ENCODE data around the gene ADAMTSL2. TPM values are rescaled to one million over a fixed set of nuclear protein-coding genes. Genes with fewer than 3 reads are reported as not detected.

ADAMTSL2 gene
- total and polyA plus RNA-seq, 12 donors, result 1.00 to 138 (median 56.8) TPM

DNA sequence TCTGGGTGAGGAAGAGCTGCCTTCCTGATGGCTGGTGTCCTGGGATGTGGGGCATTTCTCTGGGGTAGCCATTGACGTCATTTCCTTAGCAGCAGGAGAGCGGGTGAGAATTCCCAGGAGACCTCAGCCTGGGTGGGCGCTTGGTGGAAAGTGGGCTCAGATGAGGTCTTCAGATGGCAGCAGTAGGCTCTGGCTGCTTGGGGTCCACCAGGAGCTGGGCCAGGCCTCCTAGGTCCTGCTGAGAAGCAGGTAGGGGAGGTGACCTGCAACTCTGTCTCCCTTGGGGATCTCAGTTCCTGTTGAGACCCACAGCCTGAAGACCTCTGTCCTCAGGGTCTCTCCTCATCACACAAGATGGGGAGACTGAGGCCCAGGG, 43.2 kb downstream of the ADAMTSL2 start:
- intact Hi-C loops (cut with DNase I), result loop anchor here in 1 of 2 donors (10.0 kb wide), 1 partner anchor 137 kb away; no protein-coding TSS in a partner anchor

DNA sequence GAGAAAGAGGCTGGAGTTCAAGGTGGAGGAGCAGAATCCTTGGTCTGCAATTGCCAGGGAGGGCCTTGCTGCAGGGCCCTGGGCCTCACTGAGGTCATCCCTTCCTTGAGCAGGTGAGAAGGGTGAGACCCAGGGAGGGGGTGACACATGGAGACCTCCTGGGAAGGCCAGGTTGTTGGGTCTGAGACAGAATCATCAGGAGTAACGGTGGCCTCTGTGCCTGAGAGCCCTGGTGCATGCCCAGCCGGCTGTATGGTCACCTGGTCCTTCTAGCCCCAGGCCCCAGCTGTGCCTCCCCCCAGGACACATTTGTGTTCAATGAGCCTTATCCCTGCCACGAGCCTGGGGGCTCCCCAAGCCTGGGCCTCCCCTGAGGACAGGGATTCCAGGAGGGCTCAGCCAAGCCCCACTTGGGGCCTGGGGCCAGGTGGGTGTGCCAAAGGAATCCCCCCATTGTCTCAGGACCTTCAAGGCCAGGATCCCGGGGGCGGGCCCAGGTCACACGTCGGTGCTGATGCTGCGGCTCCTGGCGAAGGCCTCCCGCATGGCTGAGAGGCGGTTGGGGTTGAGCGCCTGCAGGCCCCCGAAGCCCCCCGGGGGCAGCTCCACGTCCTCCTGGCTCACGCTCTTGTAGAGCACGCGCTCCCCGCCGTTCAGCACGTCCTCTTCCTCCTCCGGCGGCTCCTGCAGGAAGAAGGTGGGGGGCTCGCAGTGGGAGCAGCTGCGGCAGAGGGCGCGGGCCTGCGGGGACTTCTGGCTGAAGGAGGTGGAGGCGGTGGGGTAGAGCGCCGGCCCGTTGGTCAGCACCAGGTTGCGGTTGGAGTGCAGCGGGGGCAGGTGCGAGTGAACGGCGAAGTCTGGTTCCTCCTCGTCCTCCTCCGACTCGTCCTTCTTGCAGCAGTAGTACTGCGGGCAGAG, 44.3 kb downstream of the ADAMTSL2 start:
- no peaks in the 10 kb centered on the region for H3K36me3 ChIP-seq (replicated peaks in 1 of 2)
- WGBS, 4 donors, result 46 to 76% (median 57%) methylated on average over 27 to 41 of the region's 41 CpGs
- no peaks in the 10 kb centered on the region for H3K27me3 ChIP-seq
- H3K27ac ChIP-seq, result peak overlapping the region in 2 of 5 donors; percentile 8 to 75
- H3K4me1 ChIP-seq (replicated peaks in 1 of 2), result no peaks in the 10 kb centered on the region
- no peak for TF ChIP-seq POLR2A (IDR thresholded peaks at IDR 0.05)
- TF ChIP-seq, protein P1, sequence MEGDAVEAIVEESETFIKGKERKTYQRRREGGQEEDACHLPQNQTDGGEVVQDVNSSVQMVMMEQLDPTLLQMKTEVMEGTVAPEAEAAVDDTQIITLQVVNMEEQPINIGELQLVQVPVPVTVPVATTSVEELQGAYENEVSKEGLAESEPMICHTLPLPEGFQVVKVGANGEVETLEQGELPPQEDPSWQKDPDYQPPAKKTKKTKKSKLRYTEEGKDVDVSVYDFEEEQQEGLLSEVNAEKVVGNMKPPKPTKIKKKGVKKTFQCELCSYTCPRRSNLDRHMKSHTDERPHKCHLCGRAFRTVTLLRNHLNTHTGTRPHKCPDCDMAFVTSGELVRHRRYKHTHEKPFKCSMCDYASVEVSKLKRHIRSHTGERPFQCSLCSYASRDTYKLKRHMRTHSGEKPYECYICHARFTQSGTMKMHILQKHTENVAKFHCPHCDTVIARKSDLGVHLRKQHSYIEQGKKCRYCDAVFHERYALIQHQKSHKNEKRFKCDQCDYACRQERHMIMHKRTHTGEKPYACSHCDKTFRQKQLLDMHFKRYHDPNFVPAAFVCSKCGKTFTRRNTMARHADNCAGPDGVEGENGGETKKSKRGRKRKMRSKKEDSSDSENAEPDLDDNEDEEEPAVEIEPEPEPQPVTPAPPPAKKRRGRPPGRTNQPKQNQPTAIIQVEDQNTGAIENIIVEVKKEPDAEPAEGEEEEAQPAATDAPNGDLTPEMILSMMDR (IDR thresholded peaks at IDR 0.05), result no peak
- DNase-seq, result no peak
- no peaks in the 10 kb centered on the region for H3K9me3 ChIP-seq (replicated peaks in 1 of 3)
- H3K4me3 ChIP-seq, result no peak overlapping the region
- intact Hi-C loops (cut with DNase I), result loop anchor here in 1 of 2 donors (10.0 kb wide), 1 partner anchor 136 kb away; no protein-coding TSS in a partner anchor

More for the DNA sequence above, 43.2 kb downstream of the ADAMTSL2 start:
- DNase-seq, result no peak
- H3K4me3 ChIP-seq, result no peak overlapping the region
- H3K27ac ChIP-seq, result peak overlapping the region in 2 of 5 donors; percentile 59 to 75
- no peaks in the 10 kb centered on the region for H3K4me1 ChIP-seq (replicated peaks in 1 of 2)
- no peaks in the 10 kb centered on the region for H3K9me3 ChIP-seq (replicated peaks in 1 of 3)
- no peaks in the 10 kb centered on the region for H3K27me3 ChIP-seq
- WGBS, 4 donors, result 69 to 85% (median 75%) methylated on average over 3 of the region's 3 CpGs
- no peaks in the 10 kb centered on the region for H3K36me3 ChIP-seq (replicated peaks in 1 of 2)
- TF ChIP-seq, protein P1 (IDR thresholded peaks at IDR 0.05), result no peak
- no peak for TF ChIP-seq POLR2A (IDR thresholded peaks at IDR 0.05)

DNA sequence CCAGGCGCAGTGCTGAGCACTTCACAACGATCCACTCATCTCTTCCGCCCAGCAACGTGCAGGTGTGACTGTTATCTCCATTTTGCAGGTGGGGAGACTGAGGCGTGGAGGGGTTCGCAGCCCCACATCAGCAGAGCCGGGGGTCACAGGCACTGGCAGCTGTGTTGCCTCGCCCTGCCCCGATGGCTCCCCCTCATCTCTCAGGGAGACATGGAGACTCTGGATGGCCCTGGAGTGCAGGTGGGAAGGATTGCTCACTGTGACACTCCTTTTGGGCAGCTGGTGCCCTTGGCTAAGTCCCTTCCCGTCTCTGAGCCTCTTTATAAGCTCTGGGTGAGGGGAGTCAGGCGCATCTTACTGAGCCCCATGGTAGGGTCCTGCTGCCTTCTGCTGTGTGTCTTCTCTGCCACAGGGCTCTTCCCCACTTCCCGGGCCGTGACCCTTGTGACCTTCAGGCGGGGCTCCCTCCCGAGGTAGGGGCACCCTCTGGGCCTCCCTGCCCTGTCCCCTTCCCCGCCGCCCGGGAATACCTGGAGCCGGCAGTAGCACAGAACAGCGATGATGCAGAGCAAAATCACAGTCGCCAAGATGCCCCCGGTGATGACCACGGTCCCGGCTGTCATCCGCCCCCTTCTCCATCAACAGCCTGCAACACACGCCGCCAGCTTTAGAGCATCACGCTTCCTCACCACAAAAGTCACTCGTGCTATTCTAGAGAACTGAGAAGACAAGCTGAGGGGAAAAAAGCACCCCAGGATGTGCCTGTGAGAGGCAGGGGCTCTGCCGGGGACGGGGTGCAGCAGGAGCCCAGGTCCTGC, 45.3 kb downstream of the ADAMTSL2 start:
- Histone ChIP-seq H3K36me3 (replicated peaks in 1 of 2) (no peaks in the 10 kb centered on the region), H3K4me3 (no peak overlapping the region), H3K27ac (peak overlapping the region in 1 of 5 donors; percentile 56), H3K27me3 (peaks cover 4% of the 10 kb centered on the region), H3K4me1 (replicated peaks in 1 of 2) (no peaks in the 10 kb centered on the region), H3K9me3 (replicated peaks in 1 of 3) (no peaks in the 10 kb centered on the region)
- TF ChIP-seq POLR2A (IDR thresholded peaks at IDR 0.05), result no peak
- TF ChIP-seq, protein P1 (IDR thresholded peaks at IDR 0.05), result no peak
- intact Hi-C loops (cut with DNase I), result loop anchor here in 1 of 2 donors (10.0 kb wide), 1 partner anchor 135 kb away; no protein-coding TSS in a partner anchor
- 70 to 81% (median 71%) methylated on average over 17 to 31 of the region's 31 CpGs for WGBS, 4 donors
- no peak for DNase-seq

DNA sequence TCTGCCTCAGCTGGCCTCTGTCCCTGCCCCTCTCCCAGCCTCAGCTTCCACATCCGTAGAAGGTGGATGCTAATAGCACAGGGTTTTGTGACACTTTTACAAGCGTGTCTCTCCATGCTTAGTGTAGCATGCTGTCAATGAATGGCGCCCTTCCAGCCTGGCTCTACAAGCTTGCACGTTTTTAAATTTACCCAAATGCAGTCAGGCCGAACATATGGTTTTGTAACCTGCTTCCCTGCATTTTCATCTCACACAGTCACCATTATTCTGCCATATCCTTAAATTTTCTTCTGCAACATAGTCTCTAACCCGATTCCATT, 45.9 kb downstream of the ADAMTSL2 start:
- Histone ChIP-seq H3K4me1 (replicated peaks in 1 of 2) (no peaks in the 10 kb centered on the region), H3K27ac (peak overlapping the region in 1 of 5 donors; percentile 56), H3K27me3 (peaks cover 4% of the 10 kb centered on the region), H3K9me3 (replicated peaks in 1 of 3) (no peaks in the 10 kb centered on the region), H3K36me3 (replicated peaks in 1 of 2) (no peaks in the 10 kb centered on the region), H3K4me3 (no peak overlapping the region)
- intact Hi-C loops (cut with DNase I), result no loop called here
- DNase-seq, result no peak
- no peak for TF ChIP-seq POLR2A (IDR thresholded peaks at IDR 0.05)
- TF ChIP-seq, protein P1 (IDR thresholded peaks at IDR 0.05), result no peak
- WGBS, 4 donors, result 63 to 76% (median 66%) methylated on average over 6 of the region's 6 CpGs
